Heart right ventricle (tissue), 16 donors: Measurements from ENCODE around the gene PKM. TPM values are rescaled to one million over a fixed set of nuclear protein-coding genes. Genes with fewer than 3 reads are reported as not detected.

Experiments
- ATAC-seq, 8 donors: fragments of 200-7000 bp; cut with Tn5 transposase; one replicate each; pipeline ENCODE4 v1.9.1; 2020; ENCODE audit warnings: mild to moderate bottlenecking in 8 of 8, moderate library complexity in 8 of 8, moderate number of reproducible peaks in 1 of 8
- DNase-seq, 2 donors: peaks; one replicate each; pipeline ENCODE4 v3.0.0-alpha.2; 2020
- H3K27ac ChIP-seq, 10 donors: fragments of 200-600 bp; sonication (generic) in 2 of 10; one replicate each; pipeline versions ENCODE4 v1.5.0 to v1.8.0; 2020 to 2022; ENCODE audit warnings: mild to moderate bottlenecking in 3 of 10
- H3K27me3 ChIP-seq, 7 donors: fragments of 200-600 bp; one replicate each; pipeline ENCODE4 v1.8.0; 2021 to 2022; ENCODE audit warnings: mild to moderate bottlenecking in 2 of 7
- H3K36me3 ChIP-seq, 9 donors: fragments of 200-600 bp; sonication (generic) in 1 of 9; one replicate each; pipeline versions ENCODE4 v1.5.0 to v1.8.0; 2020 to 2022; ENCODE audit warnings: mild to moderate bottlenecking in 2 of 9
- H3K4me1 ChIP-seq, 9 donors: fragments of 200-600 bp; sonication (generic) in 1 of 9; one replicate each; pipeline versions ENCODE4 v1.5.0 to v1.8.0; 2020 to 2022; ENCODE audit warnings: mild to moderate bottlenecking in 4 of 9
- H3K4me3 ChIP-seq, 10 donors: fragments of 200-600 bp; sonication (generic) in 2 of 10; one replicate each; pipeline versions ENCODE4 v1.5.0 to v1.8.0; 2020 to 2022; ENCODE audit warnings: mild to moderate bottlenecking in 7 of 10, moderate library complexity in 2 of 10
- H3K9me3 ChIP-seq, 11 donors: fragments of 200-600 bp in 10 of 11; sonication (generic) in 2 of 11; one replicate each; pipeline versions ENCODE4 v1.5.0 to v1.8.0; 2013 to 2022; ENCODE audit warnings: mild to moderate bottlenecking in 2 of 11, control low read depth in 1 of 11, moderate library complexity in 1 of 11
- CTCF ChIP-seq, 9 donors: fragments of 200-600 bp; sonication (generic) in 2 of 9; IDR thresholded peaks; one replicate each; pipeline versions ENCODE4 v1.5.0 to v1.8.0; 2021 to 2022; ENCODE audit warnings: antibody characterized with exemption in 9 of 9, mild to moderate bottlenecking in 5 of 9, moderate library complexity in 1 of 9
- WGBS, 2 donors: extraction: QIAGEN DNeasy Blood & Tissue Kit; methylation state at CpG; one replicate each; pipeline ENCODE4 v1.1.7; 2013; ENCODE audit warnings: inconsistent platforms in 1 of 2; 5-methylcytosine and 5-hydroxymethylcytosine counted together
- intact Hi-C, 10 donors: fragments of 100-400 bp; cut with DNase I; formaldehyde crosslinking; loops; one replicate each; pipeline versions ENCODE4 v1.11.1 to v1.14.2; 2022
- polyA plus RNA-seq, 2 donors: library from polyadenylated mRNA; stranded (reverse); fragments of 200-250 nt; gene quantifications; one replicate each; pipeline ENCODE4 v1.2.3, GENCODE V29; 2013
- total RNA-seq, 10 donors: library from RNA; stranded (reverse); fragmentation: NEBNext Ultra II Directional in 3 of 10; extraction: Animal tissue kit (Norgen Biotek cat#: 25700) in 3 of 10; gene quantifications; one replicate each; pipeline versions ENCODE4 v1.2.1 to v1.2.4, GENCODE V29; 2021 to 2023
- donor health status: Arrhythmogenic right ventricular cardiomyopathy.
- donor health status: ischemic (EF 13 %, LVEDD 7.1; RV severe dilation, severe dysfunction).
- donor health status: healthy with polysubstance abuse.
- donor health status: DM: no; HTN: yes; CAD: no.
- donor health status: DM: no; HTN: no; CAD: no.
- donor health status: ischemic (EF 25% LVEDD 6.9; RV normal size, moderate dysfunction).
- donor health status: ischemic (EF 25% LVEDD 5.7; RV mildly dilated, moderate dysfunction).
- donor health status: healthy.
- donor health status: DM: yes; HTN: yes; CAD: no.
- donor health status: Ischemic cardiomyopathy.
- donor health status: ischemic (EF 35%, LVEDD 5.7; RV mildly dilated, moderate dysfunction).
- donor health status: nonischemic (EF 11% LVEDD 7.7; RV severe dilation, severe dysfunction).
- donor health status: DM: yes; HTN: yes; CAD: no.
- donor health status: PGD.
- donor health status: ischemic (EF 29% LVEDD 5.4; RV normal size, mild dysfunction).
- donor health status: nonischemic (EF 23%, LVEDD 6.1; RV moderate dilation, normal function).

Gene PKM
- total and polyA plus RNA-seq, 12 donors = 549 to 1,508 (median 1,040) TPM

GRCh38 chr15:72196409-72197040 is 34.5 kb downstream of the PKM start:
- peaks cover 0 to 35% (median 19%) of the 10 kb centered on the region in 9 donors for H3K36me3 ChIP-seq
- peaks cover 17 to 36% (median 24%) of the 10 kb centered on the region in 9 donors for H3K4me1 ChIP-seq
- TF ChIP-seq CTCF (IDR thresholded peaks at IDR 0.05) = no peak
- DNase-seq = no peak
- WGBS, 2 donors = 68 to 70% methylated on average over 13 of the region's 13 CpGs
- no peak overlapping the region for H3K27ac ChIP-seq
- H3K9me3 ChIP-seq = no peaks in the 10 kb centered on the region
- intact Hi-C loops = loop anchor here in 3 of 10 donors (5.0 to 10.0 kb wide), 2 partner anchors 36 to 88 kb away; partner anchors contain the start of gene PKM (in 2 of the 3)
- H3K4me3 ChIP-seq = peak overlapping the region in 5 of 10 donors; percentile 45 to 54 (median 52)
- no peak for ATAC-seq
- H3K27me3 ChIP-seq = peaks cover 0 to 20% (median 9%) of the 10 kb centered on the region in 7 donors

- peaks cover 0 to 21% (median 12%) of the 10 kb centered on the region in 9 donors for H3K36me3 ChIP-seq
- H3K4me1 ChIP-seq = peaks cover 6 to 25% (median 10%) of the 10 kb centered on the region in 9 donors
- peaks cover 0 to 20% (median 9%) of the 10 kb centered on the region in 7 donors for H3K27me3 ChIP-seq
- DNase-seq (no peak), ATAC-seq (peak in 1 of 8 donors; percentile 21)
- no peak for TF ChIP-seq CTCF (IDR thresholded peaks at IDR 0.05)
- intact Hi-C loops = loop anchor here in 3 of 10 donors (5.0 to 10.0 kb wide), 2 partner anchors 37 to 90 kb away; partner anchors contain the start of gene PKM (in 2 of the 3)
- WGBS, 2 donors = 81 to 84% methylated on average over 6 of the region's 6 CpGs
- H3K27ac ChIP-seq = no peak overlapping the region
- no peaks in the 10 kb centered on the region for H3K9me3 ChIP-seq
- H3K4me3 ChIP-seq = no peak overlapping the region
These were observed 35.9 kb downstream of the PKM start for GRCh38 chr15:72195101-72195511.

GRCh38 chr15:72193836-72194396 is 37.1 kb downstream of the PKM start:
- Histone ChIP-seq H3K27ac (no peak overlapping the region), H3K36me3 (peaks cover 0 to 9% (median 5%) of the 10 kb centered on the region in 9 donors), H3K4me3 (no peak overlapping the region), H3K9me3 (no peaks in the 10 kb centered on the region), H3K27me3 (peaks cover 0 to 28% (median 9%) of the 10 kb centered on the region in 7 donors), H3K4me1 (peaks cover 3 to 21% (median 4%) of the 10 kb centered on the region in 9 donors)
- WGBS, 2 donors = 72 to 79% methylated on average over 8 of the region's 8 CpGs
- ATAC-seq (no peak), DNase-seq (no peak)
- no peak for TF ChIP-seq CTCF (IDR thresholded peaks at IDR 0.05)
- intact Hi-C loops = loop anchor here in 1 of 10 donors (10.0 kb wide), 1 partner anchor 91 kb away; no protein-coding TSS in a partner anchor

GRCh38 chr15:72192416-72192815 is 38.6 kb downstream of the PKM start:
- no peak for TF ChIP-seq CTCF (IDR thresholded peaks at IDR 0.05)
- Histone ChIP-seq H3K4me3 (no peak overlapping the region), H3K36me3 (no peaks in the 10 kb centered on the region), H3K27ac (no peak overlapping the region), H3K9me3 (no peaks in the 10 kb centered on the region), H3K27me3 (peaks cover 0 to 30% (median 9%) of the 10 kb centered on the region in 7 donors), H3K4me1 (peaks cover 0 to 14% (median 4%) of the 10 kb centered on the region in 9 donors)
- DNase-seq (no peak), ATAC-seq (no peak)
- 86 to 87% methylated on average over 3 of the region's 3 CpGs for WGBS, 2 donors
- intact Hi-C loops = loop anchor here in 1 of 10 donors (10.0 kb wide), 1 partner anchor 92 kb away; no protein-coding TSS in a partner anchor
